HG02610 (cell line): ENCODE results near the gene THPO.
A peak's percentile ranks its signal among the peaks of the same experiment; 100 is the strongest.

Experiments used
- ATAC-seq: cut with Tn5 transposase; IDR thresholded peaks from one replicate; pipeline ENCODE4 v1.9.1; 2021; ENCODE audit warnings: mild to moderate bottlenecking, moderate library complexity; ENCODE audit not compliant: unreplicated experiment

THPO gene

DNA sequence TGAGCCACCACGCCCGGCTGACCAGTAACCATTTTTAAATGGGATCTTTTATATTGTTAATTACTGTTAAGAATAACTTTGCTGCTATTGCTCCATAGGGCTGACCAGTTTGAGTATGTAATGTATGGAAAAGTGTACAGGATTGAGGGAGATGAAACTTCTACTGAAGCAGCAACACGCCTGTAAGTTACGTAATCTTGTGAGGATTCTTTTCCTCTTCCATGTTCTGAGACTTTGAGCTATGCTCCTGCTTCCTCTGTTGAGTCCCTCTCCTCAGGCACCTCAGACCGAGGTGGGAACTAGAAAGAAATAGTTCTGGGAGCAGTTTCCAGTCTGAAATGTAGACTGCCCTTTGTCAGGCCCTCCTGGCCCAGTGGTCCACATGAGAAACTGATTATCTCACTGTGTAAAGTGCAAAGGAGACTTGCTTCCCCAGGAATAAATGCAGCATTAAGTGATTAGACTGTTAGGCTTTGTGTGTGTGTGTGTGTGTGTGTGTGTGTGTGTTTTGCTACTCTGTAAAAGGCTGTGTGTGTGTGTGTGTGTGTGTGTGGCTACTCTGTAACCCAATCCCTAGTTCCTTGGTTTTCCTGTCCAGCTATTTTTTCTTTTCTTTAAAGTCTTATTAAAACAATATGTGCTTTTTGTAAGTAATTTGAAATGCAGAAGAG, 11.3 kb downstream of the THPO start:
- no peak for ATAC-seq

DNA sequence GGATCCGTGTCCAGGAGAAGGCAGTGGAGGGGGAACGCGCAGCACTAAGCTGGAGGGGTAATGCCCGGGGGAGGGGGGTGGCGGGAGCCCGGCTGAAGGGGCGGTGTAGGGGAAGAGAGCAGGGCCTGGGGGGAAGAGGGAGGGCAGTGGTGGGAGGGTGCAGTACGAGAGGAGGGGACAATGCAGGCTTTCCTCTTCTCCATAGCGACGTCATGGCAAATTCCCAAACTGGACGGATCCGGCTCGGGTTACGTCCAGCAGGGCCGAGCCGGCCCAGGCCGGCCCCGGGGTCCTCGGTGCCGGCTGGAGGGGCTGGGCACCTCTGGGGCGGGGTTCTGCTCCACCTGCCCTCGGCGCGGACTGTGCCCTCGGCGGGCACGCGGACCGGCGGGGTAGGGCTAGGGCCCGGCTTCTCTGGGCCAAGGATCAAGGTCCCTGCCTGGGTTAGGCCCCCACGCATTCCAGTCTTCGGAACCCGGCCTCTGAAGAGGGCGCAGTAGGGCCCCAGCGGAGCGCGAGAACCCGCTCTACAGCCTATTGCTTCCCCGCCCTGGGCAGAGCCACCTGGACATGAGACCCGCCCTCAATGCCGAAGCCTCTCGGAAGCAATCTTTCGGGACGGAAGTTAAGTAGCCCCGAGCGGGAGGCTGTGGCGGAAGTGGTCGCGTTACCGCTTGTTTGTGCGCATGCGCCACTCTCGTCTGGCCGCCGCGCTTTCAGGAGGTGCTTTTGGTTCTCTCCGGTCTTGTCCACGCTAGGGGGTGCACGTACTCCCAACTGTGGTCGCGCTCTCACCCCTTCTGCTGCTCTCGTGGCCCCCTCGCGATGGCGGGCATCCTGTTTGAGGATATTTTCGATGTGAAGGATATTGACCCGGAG, 15.1 kb downstream of the THPO start:
- ATAC-seq: peak; percentile 84

DNA sequence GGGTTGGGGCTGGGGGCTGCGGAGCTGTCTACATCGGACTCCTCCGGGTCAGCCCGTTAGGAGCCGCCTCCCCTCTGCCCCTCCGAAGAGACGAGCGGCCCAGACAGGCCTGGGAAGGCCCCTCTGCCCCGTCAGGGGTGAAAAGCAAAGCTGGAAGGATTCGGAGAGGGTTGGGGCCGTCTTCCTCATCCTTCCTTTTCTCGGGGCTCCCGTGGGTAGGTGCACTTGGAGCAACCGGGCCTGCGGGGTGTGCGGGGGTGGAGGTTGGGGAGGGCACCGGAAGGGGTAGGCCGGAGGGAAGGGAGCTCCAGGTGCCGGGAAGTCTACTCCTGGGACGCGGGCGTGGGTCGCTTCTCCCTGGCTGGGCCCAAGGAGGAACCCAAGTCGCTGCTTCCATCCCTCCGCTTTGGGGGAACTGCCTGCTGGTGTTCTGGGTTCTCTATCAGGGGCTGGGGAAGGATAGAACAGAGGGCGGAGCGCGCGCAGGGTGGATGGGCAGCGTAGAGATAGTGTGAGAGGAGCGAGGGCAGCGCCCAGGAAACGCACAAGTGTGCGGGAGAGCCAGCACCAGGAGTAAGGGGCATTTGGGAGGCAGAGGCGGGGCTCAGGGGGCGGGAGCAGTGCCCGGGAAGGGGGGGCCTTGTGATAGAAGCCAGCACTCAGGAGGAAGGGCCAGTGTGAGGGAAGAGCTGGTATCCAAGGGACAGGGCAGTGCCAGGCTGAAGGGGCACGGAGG, 15.9 kb downstream of the THPO start:
- ATAC-seq: peak; percentile 6

DNA sequence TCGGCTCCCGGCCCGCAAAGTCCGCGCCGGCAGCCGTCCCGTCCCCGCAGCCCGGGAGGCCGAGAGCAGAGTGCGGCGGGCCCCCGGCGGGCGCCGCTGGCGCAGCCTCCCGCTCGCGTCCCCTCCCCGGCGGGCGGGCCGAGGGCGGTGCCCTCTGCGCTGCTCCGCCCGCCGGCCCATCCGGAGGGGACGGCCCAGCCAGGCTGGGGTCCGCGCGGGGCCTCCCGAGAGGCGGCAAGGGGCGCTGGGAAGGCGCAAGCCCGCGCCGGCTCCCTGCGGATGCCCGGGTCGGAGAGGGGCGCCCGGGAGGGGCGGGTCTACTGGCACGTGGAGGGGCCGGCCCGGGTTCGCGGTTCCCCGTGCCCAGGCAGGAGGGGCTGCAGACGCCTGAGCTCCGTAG, 16.5 kb downstream of the THPO start, which contains the start of the genes CLCN2 and POLR2H:
CLCN2 (minus strand) TSS at position 74 of the 400 bp plus-strand sequence. CDS start 126 bp downstream, outside the sequence.
POLR2H (plus strand) TSS at position 179 of the 400 bp plus-strand sequence. CDS start 1,783 bp downstream, outside the sequence.
- ATAC-seq: peak; percentile 47

DNA sequence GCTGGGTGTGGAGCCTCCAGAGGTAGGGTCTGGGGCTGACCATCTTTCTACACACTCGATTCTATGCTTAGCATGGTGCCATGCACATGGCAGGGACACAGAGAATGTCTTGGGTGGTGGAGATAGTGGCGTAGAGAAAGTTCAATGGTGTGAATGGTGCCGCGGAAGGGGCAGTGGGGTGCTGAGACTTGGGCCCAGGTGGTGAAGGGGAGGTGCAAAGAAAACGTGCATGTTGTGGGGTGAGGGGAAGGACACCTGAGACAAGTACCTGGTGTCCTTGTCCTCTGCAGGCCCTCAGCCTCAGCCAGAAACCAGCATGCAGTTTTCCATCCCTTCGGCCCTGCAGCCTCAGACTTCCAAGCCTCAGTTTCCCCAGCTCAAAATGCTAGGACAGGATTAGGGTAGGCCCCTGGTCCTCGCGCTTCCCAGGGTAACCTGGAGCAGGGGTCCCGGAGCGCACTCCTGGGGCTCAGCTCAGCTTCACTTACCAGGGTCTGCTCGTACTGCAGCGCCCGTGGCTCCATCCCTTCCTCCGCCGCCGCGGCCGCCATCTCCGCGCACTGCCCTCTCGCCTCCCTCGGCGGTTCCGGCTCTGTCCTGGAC, 17.0 kb downstream of the THPO start:
- peak; percentile 0 for ATAC-seq

DNA sequence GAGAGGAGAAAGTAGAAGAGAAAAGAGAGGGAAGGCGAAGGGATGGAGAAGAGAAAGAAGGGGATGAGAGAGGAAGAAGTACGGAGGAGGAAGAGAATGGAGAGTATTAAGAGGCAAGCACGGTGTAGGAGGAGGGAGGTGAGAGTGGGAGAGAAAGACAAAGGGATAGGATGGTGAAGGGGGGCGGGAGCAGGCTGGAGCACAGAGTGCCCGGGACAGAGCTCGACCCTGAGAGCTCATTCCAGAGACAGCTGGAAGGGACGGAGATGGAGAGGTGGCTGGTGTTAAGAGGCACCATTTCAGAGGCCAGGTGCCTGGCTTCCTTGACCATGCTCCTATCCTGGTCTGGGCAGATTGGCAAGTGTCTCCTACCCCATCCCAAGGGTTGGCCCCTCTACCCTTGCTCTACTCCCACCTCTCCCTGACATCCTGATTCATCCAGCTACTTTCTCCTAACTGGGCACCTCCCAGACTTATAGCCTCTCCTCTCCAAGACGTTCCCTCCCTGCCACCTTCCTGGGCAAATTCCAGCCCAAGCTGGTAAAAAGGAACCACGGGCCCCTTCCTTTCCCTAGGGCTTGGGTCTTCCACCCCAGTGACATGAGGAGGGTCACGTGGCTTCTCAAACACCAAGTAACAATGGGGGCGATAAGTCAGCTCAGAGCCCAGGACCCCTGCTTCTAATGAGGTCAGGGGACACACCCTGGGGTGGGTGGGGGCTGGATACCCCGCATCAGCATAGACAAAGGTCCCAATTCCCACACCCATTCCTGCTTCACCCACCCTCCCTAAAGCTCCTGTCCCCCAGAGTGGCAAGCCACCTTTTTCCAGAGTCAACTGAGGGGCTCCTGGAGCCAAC, 17.7 kb downstream of the THPO start:
- no peak for ATAC-seq

DNA sequence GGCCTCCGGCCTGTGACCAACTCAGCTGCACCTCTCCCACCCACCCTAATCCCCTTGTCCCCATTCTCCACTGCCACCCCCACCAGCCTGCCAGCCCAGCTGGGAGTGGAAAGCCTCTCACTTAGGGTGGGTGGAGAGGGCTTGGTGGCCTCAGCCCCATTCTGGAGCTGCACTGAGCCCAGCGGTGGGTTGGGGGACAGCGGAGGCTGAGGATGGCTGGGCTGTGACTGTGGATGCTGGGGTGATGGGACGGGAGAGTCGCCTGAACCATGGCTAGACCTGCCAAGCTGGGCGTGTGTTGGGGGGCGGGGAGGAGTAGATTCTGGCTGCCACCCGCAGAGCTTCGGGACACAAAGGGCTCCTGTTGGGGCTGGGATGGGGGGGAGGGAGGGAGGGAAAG, 18.4 kb downstream of the THPO start:
- ATAC-seq: no peak

DNA sequence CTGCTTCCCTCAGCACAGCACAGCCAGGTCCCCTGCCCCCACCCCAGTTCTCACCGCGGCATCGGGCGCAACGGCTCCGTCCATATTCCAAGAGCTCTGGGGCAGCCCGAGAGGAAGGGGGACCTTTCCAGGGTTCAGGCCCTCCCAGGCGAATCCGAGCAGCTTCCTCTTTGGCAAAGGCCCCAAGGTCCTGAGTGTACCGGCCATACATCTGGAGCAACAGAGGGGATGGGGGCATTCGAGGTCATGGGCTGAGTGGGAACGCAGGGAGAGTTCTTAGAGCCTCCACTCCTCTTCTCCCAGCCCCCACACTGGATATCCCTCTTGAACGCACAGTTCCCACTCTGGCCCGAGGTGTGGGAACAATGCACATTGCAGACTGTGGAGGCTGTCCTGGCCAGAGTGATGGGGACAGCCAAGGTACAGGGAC, 19.1 kb downstream of the THPO start:
- no peak for ATAC-seq

DNA sequence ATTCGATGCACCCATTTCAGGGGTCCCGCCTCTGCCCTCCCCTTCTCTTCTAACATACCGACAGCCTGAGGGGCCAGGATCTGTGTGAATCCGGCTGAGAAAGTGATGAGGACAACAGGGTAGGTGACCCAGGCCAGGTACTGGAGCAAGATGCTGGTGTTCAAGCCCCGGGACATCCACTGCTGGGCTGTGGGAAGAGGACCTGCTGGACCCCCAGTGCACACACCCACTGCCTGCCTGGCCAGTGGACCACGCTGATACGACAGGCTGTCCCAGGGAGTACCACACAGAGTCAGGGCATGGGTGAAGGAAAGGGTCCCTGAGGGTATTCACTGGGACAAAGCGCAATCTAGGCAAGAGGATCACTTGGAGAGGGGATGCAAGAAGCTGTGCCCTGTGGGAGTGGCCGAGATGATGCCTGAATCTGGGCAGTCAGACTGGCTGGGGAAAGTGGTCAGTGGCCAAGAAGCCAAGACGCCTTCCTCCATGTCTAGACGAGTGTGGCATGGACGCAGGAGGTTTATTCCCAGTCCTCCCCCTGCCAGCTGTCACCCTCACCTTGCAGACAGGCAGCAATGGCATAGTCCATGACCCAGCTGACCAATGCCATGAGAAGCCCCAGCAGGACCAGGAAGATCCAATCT, 19.8 kb downstream of the THPO start:
- ATAC-seq: no peak

DNA sequence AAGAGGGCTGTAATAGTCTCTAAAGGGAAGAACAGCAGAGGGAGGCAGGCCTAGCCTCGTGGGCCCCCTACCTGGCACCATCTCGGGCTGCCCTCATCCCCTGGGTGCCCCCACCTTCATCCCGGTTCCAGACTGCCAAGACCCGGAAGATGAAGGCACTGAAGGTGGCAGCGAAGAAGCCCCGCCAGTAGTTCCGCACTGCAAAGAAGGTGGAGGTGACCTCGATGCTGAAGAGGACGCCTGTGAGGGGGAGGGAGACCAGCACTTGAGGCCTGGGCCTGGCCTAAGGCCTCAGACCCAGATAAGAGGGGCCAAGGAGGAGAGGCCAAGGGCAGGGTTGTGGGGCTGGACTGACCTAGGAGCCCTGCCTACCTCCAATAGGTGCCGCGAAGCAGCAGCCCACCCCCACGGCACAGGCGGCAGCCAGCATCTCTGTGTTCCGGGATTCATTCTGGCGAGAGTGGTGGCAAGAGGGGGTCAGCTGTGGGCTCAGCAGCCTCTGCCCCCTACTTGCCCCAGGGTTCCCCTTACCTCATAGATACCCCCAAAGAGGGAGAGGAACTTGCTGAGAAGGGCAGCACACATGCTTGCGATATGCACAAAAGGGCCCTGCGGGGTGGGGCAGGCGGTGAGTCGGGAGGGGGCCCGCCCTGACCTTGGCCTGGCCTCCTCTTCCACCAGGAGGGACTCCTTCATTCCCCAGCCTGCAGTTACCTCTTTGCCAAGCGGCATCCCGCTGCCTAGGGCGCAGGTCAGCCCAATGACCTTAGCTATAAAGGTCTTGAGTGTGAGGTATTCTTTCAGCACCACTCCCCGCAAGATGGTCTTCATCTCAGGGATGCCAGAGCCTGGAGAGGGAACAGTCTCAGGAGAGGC, 20.5 kb downstream of the THPO start:
- no peak for ATAC-seq

DNA sequence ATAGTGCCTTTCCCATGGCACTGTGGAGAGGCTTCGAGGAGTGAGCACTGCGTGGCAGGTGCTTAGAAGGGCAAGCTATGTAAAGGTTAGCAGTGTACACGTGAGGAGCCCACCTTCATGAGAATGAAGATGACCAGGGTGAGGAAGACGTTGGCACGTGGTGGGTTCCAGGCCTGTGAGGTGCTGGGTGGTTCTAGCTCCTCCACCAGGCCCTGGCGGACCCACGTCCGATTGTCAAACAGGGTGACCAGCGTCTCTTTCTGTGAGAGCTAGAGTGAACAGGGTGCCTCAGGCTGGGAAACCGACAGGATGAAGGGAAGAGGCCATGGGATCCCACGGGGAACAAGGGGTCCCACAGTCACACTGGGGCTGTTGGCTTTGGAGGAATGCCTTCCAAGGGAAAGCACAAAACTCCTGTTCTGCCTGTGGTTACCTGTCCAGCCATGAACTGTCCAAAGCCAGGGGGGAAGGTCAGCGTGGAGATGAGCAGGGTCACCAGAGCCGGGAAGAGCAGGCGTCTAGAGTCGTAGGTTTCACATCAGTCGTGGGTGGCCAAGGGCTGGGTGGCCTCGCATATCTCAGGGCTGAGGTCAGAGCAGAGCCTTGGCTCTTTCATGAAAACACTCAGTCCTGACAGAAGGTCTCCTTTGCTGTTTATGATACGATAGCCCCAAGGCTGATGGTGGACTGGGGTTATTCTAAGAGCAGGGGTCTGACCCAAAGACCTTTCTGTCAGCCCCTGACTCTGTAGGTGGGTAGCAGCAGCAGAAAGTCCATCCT, 22.6 kb downstream of the THPO start:
- no peak for ATAC-seq

DNA sequence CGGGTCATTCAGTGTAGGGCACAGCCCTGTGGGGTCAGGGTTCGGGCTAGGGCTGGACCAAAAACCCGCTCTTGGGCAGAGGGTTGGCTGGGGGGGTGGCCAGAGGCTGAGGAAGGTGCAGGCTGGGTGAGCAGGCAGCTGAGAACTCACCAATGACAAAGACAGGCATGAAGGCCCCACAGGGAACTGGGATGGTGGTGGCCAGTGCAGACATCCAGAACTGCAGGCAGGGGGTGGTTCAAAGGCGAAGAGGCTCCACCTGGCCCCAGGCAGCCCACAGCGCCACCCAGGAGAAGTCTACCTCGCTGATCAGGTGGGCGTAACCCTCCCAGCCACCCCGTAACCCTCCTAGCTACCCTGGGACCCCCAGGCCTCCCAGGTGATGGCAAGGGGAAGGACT, 23.3 kb downstream of the THPO start:
- no peak for ATAC-seq

DNA sequence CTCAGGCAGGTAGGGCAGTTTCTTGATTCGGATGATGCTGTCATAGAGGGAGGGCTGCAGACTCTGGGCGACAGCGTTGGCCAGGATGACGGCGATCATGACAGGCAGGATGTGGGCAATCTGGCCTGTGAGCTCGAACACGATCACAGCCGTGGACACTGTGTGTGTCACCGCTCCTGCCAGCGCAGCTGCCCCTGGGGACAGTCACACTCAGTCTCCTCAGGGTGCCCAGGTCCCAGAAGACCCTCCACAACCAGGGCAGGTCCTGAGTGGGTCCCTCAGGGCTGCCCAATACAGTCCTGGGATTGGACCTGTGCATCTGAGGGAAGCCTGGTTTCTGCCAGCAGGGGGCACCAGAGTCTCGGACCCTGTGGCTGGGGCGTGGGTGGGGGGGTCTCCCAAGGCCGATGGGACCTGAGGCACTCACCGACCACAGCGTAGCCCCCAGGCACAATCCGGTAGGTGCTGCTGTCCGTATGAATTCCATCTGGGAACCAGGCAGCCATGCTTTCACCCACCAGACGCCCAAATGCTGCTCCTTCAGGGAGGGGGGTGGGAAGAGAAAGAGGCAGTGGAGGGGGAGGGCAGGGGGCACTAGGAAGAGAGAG, 23.8 kb downstream of the THPO start:
- no peak for ATAC-seq

DNA sequence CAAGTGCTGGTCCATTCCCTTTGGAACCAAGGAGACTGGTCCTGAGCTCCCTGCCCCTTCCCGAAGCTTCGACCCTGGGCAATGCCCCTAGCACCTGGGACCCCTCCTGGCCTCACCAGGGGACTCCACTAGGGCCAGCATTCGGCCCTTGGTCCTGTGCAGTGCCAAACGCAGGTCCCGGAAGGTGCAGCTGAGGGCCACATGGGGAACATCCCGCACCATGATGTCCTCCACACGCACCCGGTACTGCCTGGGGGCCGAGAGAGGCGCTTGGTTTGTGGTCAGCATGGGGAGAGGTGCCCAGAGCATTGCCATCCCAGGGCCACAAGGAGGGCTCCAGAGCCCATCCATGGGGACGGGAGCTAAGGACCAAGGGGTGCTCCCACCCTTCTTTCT, 24.5 kb downstream of the THPO start:
- ATAC-seq: no peak

DNA sequence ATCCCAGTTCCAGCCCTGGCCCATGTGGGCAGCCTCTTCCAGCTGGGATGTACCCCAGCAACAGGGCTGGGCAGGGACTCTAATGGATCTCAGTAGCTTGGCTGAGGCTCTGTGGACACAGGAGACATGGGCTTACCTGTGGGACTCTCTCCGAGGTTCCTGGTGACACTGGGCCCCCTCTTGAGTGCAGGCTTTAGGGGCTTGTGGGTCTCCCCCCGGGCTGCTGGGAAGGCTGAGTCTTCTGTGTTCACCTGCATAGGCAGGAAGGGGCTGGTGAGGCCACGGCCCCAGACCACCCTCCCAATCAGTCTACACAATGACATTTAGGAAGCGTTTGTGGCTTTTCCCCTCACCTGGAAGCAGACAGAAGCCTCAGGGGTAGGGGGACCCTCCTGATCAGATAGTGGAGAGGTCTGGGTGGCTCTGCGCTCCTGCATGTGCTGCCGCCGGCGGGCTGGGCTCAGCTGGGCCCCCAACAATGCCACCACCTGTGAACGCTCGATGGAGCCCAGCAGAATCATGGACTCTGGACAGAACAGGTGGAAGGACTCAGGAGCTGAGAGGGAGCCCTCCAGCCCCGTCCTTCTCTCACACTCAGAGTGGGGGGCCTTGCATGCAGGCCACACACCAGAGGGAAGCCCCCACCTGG, 25.0 kb downstream of the THPO start:
- ATAC-seq: no peak

DNA sequence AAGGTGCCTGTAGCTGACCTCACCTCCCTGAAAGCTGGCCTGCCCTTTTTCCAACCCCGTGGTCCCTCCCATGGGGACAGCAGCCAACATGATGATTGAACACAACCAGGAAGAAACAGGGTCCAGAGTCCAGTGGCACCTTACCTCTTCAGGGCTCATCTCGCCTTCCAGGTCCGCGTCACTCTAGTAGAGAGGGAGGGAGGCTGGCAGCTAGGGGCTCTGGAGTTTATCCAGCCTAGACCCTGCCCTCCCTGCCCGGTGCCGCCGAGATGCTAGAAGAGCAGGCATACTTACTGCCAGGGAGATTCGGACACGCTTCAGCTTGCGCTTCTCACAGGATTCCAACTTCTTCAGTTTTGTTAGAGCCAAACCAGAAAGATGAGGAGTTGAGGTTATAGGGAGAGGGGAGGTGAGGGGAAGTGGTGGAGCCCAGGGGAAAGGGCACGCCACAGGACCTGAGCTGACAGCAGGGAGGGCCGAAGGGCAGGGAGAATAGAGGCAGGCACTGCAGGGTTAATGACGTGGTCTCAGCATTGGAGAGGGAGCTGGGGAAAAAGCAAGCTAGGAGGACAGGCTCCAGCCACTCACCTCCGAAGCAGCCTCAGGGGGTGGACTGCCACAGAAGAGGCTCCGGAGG, 25.7 kb downstream of the THPO start:
- ATAC-seq: no peak
